Activated CD4-positive, alpha-beta T cell treated with anti-CD3 and anti-CD28 coated beads for 4 hours (primary cell): ENCODE measurements around the gene SLC40A1.

ENCODE experiments used
- DNase-seq, 2 donors: peaks; one replicate each; pipeline ENCODE4 v3.0.0-alpha.2; 2020

The SLC40A1 gene

GRCh38 chr2:189534854-189535832, 45.4 kb downstream of the SLC40A1 start:
- DNase-seq, result no peak

- no peak for DNase-seq
These were observed 47.1 kb downstream of the SLC40A1 start for GRCh38 chr2:189533288-189534035.

- DNase-seq, result no peak
These were observed 49.5 kb downstream of the SLC40A1 start for GRCh38 chr2:189530965-189531637.

- DNase-seq, result no peak
These were observed 52.0 kb downstream of the SLC40A1 start for GRCh38 chr2:189528617-189529016.

GRCh38 chr2:189527812-189528592, 52.6 kb downstream of the SLC40A1 start:
- no peak for DNase-seq

- no peak for DNase-seq
These were observed 53.4 kb downstream of the SLC40A1 start for GRCh38 chr2:189527041-189527750.

- DNase-seq, result no peak
These were observed 54.3 kb downstream of the SLC40A1 start for GRCh38 chr2:189526241-189526640.

- DNase-seq, result no peak
These were observed 55.8 kb downstream of the SLC40A1 start for GRCh38 chr2:189524746-189525145.

- no peak for DNase-seq
These were observed 58.0 kb downstream of the SLC40A1 start for GRCh38 chr2:189522435-189523151.

GRCh38 chr2:189521699-189522434, 58.7 kb downstream of the SLC40A1 start:
- no peak for DNase-seq

- no peak for DNase-seq
These were observed 60.8 kb downstream of the SLC40A1 start for GRCh38 chr2:189519631-189520387.

GRCh38 chr2:189517847-189518535, 62.6 kb downstream of the SLC40A1 start:
- DNase-seq, result no peak

- no peak for DNase-seq
These were observed 64.0 kb downstream of the SLC40A1 start for GRCh38 chr2:189516546-189516945.

GRCh38 chr2:189515264-189515663, 65.3 kb downstream of the SLC40A1 start:
- no peak for DNase-seq

- DNase-seq, result no peak
These were observed 66.5 kb downstream of the SLC40A1 start for GRCh38 chr2:189514104-189514503.

- DNase-seq, result no peak
These were observed 67.7 kb downstream of the SLC40A1 start for GRCh38 chr2:189512879-189513278.

GRCh38 chr2:189511960-189512319, 68.6 kb downstream of the SLC40A1 start:
- no peak for DNase-seq

GRCh38 chr2:189511210-189511959, 69.2 kb downstream of the SLC40A1 start:
- no peak for DNase-seq
